ENCODE measurements around the gene OPRM1.
A peak's percentile ranks its signal among the peaks of the same experiment; 100 is the strongest.

Gene OPRM1

DNA sequence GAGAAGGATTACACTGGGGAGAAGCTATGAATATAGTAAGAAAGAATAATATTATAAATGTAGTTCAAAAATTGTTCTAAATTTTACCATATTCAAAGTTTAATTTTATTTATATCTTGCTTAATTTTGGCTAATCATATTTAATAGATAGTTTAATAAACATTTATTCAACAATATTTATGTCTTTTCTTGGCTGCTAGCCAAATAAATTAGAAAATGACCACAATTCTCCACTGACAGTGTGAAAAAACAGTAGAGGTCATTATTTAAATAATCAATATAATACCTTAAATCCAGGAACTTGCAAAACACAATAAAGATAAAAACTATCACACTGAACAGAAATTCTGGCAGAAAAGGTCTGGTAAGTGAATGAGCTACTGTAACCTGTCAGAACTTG is 171.6 kb downstream of the OPRM1 start:
- no peak for DNase-seq

DNA sequence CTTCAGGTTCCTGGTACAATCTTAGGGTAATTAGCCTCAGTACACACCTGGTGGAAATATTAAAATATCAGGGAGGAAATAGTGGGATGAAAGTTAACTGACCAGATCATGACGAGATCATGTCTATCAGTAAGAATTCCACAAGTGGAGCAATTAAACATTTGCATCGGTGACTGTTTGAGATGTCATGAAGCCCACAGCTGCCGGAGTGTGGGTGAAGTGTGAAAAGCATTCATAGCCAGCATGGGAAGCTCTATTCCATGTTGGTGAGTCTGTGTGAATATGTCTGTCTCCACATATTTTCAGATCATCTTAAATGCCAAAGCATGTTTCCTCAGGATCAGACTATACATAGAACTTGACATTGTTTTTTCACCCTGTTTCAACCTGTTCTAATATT is 174.7 kb downstream of the OPRM1 start:
- no peak for DNase-seq

DNA sequence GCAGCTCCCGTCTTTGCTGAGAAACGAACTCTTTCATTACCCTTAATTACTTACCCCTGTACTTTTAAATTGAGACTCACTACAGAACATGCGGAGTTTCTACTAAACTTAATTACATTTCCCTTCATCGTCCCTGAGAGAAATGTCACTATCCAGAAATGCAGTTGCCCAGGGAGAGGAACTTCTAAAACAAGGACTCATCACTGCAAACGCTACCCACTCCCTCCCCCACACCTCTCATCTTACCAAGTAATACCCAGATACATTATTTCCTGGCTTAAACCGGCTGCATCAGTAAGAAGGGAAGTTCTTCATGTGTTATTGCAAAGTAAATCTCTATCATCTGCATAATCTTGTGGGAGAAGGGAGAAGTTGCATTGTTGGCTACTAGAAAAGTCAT is 179.3 kb downstream of the OPRM1 start:
- DNase-seq: peak in 1 of 2 experiments; percentile 39

DNA sequence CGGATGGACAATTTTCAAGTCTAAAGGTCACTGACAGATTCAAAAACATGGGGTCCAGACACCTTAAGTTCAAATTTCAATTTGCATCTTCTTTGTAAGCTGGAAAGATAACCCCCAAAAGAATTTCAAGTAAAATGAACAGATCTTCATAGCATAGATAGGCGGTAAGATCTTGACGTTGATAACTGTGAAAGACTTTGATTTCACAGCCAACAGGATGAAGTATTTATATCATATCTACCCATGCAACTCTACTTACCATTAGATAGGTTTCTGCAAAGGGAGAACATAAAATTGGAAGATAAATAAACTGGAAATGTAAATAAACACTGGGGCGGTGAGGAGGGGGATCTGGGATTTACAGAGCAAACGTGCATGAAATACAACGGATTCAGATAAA is 179.7 kb downstream of the OPRM1 start:
- no peak for DNase-seq

DNA sequence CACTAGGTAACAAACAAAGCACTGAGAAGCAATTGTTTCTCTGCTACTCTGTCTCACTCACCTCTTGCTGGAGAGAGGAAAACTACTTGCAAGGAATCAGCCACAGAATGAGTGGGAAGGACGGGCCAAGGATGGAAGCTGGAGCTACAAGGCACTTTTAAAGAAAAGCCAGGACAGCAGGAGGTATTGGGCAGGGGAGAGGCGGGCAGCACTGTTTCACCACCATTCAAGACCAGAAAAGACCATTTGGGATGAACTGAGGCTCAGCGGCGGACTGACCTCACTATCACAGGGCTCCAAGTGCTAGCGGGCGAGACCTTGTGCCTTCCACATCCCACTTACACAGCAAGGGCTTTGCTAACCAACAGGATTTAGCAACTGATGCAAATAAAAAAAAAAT is 180.2 kb downstream of the OPRM1 start:
- no peak for DNase-seq

DNA sequence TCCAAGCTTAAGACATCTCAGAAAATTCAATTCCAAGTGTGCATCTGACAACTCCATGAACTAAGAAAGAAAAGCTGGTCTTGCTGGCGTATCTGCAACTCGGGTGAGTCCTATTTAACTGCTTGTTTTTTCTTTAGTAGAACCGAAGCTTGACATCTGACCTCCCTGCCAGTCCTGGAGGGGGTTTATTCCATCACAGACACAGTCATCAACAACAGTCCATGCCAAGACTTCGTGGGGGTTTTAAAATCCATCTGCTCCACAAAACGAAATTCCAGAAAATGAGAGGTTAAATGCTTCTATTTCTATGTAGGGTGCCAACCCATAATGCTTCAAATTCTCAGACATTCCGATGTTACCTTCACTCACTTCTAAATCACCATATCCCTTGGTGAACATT is 183.7 kb downstream of the OPRM1 start:
- no peak for DNase-seq

DNA sequence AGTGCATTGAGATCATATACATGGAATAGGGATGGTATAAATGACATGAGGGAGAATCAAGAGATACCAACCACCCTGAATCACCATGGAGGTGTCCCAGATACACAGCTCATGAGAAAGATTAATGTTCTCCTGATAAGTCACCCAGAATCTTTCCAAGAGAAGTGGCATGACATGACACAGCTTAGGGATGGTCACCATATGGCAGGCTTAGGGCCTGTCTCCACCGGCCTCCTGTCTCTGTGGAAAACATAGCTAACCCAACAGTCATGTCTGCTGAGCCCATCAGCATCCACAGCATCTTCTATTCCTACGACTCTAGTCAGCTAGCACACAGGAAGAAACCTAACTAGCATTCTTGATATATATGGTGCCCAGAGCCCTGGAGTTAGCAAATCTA is 184.3 kb downstream of the OPRM1 start:
- DNase-seq: no peak

DNA sequence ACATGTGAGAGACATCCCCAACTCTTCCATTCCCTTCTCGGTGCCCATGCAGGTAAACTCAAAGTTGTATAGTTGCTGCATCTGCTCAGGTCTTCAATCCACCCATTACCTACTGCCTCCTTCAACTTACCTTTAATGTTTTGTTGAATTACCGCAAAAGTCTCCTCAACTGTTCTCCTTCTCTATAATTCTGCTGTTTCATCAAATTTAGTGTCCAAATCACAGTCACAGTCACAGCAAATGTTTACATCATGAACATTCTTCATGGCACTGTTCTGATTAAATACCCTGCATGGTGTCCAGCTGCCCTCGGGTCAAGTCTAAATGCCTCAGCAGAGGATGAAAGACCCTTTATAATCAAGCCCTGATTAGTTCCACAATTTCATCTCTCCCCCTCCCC is 187.4 kb downstream of the OPRM1 start:
- no peak for DNase-seq

DNA sequence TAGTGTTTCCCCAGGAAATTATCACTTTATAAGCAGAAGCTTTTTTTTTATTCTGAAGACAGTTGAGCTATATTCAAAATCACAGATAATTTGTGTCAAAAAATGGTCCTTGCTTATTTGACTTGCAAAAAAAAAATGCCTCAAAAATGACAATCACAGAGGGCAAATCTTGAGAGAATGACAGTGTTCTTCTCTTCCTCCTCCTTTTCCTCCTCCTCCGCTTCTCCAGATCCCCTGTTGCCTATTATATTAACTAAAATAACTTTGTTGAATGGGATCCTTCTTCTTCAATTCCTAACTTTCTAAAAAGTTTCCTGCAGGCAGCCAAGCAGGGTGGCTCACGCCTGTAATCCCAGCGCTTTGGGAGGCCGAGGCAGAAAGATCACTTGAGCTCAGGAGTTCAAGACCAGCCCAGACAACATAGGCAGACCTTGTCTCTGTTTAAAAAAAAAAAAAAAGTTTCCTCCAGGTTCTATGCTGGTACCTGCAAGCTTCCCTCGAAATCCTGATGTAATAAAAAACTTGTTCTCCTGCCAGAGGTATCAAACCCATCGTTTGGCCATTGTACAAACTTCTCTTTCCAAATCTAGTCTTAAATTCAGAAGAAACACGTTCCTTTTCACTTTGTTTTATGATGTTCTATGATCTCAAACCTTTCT is 189.0 kb downstream of the OPRM1 start:
- no peak for DNase-seq

DNA sequence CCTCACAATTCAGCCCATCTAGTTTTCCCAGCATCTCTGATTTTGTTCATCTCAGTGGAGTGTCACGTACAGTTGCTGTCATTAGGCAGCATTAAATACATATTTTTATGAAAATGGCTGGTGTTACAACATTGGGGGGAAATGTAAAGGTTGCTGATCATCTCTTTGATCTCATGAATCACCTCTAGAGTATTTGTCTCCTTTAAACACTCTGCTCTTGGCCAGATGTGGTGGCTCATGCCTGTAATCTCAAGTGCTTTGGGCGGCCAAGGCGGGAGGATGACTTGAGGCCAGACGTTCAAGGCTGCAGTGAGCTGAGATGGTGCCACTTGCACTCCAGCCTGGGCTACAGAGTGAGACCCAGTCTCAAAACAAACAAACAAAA is 189.5 kb downstream of the OPRM1 start:
- DNase-seq: no peak

DNA sequence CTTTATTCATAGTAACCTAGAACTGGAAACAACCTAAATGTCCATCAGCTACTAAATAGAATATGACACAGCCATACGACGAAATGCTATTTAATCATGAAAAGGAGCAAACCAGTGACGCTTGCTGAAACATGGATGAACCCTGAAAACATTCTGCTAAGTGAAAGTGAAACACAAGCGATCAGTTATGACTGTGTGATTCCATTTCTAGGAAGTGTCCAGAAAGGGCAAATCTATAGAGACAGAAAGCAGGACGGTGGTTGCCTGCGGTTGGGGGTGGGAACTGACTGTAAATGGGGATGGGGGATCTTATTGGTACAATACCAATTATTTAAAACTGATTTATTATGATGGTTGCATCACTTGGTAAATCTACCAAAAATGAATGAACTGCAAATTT is 190.7 kb downstream of the OPRM1 start:
- DNase-seq: peak; percentile 46 to 71

DNA sequence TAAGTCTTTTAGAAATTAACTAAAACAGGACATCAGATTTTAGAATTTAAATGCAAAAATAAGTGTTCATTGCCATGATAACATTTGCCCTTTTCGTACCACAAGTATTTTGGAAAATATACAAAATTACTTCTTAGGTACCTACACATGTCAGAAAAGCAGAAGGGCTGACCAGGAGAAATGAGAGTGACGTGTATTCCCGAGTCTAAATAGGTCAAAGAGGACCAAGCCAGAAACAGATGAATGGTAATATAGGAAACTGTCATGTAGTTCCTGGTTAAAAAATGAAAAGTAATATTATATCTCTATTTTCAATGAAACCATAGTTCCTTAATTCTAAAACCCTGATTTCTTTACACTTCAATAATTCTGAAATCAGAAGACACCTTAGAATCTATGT is 191.4 kb downstream of the OPRM1 start:
- DNase-seq: no peak

DNA sequence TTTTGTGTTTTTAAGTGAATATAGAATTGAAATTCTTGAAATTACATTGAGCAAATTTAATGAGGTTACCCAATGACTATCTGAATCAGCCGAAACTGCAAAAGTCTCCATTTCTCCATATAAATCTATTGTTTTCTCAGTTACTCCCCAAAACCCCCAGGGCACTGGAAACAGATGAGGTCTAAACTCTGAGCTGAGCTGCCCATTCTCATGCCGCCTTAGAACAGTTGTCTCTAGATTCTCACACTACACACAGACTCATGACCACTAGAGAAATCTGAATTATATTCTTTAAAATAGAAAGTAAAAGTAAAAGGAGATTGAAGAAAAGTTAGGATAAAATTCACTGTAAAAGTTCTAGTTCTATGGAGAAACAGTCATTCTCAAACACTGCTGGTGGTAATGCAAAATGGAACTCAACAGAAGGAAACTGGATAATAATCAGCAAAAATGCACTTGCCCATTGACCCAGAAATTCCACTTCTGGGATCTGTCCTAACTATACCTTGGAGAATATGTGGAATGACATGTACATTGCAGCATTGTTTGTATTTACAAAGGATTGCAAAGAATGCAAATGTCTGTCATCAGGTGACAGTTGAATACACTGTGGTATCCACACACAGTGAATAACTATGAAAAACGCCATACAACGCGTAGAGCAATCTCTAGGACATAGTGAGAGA is 192.0 kb downstream of the OPRM1 start:
- DNase-seq: no peak

DNA sequence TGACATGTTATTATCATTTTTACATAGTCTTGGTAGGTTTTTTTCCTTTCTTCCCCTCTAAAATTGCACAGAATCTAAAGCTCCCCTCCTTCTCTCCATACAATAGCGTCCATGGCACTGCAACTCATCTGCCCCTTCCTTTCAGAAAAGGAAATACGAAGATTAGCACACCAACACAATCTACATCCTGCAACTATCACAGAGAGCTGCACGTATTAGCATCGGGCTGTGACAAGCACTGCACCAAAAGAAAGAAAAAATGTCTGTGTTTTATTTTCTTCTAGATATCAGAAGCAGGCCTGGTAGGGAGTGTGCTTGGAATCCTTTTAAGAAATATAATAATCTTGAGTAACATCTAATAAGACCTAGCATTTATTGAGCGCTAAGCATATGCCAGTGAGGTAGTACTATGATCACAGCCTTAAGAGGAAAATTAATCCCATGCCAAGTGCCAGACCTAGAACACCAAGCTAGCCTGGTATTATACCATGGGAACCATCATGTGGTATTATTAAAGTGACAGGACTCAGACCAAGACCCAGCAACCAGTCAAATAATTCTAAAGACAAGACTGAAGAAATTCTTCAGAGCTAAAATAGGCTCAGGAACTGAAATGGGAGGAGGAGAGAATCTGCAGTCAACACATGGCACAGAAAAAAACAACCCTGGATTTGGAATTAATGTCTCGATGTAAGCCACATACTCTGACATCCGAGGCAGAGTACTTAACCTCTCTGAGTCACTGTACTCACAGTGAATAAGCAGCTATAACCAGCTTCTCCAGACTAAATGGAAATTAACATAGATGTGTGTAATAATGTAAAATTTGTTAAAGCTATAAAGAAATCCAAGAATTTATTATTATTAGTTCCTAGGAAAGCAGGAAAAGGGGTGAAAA is 193.2 kb downstream of the OPRM1 start:
- no peak for DNase-seq

DNA sequence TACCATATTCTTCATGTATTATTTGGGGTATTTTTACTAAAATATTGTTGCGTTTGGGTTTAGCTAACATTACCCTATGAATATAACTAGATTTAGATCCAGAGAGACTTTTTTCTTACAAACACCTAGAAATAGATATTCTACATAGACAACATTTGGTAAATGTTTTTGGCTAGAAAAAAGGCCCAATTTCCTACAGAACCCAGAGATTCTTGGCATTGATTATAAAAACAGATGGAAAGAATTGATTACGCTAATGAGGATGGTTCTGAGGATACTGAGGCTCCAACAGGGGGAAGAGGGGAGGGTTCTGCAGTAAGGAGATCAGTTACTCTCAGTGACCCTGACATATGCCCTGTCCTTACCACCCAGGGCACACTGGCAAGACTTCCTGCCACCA is 194.3 kb downstream of the OPRM1 start:
- no peak for DNase-seq

DNA sequence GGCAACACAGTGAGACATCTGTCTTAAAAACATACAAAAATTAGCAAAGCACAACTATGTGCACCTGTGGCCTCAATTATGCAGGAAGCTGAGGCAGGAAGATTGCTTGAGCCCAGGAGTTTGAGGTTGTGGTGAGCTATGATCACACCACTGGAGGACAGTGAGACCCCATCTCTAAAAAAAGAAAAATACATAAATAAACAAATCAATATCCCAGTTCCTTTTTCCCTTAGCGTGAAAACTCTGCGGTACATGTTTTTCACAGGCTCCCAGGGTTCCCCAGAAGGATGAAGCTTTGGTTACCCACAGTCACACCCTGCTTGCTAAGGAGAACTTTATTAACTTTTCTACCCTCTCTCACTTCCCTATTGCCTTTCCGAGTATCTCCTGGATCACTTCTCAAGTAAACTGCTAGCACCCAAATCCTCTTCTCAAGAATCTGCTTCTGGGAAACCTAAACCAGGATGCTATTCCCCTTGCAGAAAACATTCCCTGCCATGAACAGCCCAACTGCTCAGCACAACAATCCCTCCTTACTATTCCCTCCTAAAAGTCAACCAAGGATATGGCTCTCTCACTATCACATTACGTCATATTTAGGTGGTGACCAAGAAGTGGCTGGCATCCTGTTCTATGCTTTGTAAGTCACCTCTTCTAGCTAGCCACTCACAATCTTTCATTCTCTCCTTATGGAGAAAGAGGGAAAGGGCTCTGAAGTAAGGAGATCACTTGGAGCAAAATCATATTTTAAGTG is 195.2 kb downstream of the OPRM1 start:
- DNase-seq: no peak

DNA sequence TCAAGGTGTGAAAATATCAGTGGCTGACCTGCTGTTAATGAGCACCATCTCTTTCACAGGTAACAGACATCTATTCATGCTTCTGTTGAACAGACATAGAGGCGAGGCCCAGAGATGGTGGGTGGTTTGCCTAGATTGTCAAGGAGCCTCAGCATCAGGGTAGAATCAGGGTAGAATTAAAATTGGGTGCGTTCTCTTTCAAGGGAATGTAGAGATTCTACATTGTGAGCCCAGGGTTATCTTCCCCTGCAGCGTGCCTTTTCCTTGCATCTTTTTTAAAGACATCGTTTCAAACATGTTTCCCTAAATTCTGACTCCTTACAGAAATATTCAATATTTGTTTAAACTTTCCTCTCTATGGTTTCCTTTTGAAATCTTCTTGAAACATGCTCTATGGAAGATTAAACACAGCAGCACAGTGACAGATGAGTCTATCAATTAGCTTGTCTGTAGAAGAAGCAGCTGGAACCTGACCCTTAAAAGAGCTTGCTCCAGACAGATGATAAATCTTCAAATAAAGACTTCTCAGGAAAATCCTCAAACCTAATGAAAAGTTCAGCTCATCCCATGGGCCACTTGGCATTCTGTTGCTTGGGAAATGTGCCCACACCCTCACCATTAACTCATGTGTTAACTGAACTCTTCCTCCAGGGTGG is 197.7 kb downstream of the OPRM1 start:
- DNase-seq: no peak

DNA sequence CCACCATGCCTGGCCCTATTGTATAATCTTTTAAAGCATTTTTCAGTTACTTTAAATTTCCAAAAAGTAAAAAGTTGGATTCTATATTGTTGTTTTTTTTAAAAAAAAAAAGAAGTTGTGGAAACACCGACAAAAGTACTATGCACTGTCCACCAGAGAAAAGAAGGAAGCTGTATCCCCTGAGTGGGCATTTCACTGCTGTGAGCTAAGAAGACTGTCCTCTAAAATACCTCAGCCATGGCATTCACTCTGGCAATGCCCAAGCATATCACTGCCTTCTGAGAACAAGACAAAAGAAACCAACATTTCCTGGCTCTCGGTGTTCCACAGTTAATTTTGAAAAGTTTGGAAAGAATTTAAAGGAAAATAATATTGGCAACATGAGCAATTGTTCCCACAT is 199.8 kb downstream of the OPRM1 start:
- no peak for DNase-seq

DNA sequence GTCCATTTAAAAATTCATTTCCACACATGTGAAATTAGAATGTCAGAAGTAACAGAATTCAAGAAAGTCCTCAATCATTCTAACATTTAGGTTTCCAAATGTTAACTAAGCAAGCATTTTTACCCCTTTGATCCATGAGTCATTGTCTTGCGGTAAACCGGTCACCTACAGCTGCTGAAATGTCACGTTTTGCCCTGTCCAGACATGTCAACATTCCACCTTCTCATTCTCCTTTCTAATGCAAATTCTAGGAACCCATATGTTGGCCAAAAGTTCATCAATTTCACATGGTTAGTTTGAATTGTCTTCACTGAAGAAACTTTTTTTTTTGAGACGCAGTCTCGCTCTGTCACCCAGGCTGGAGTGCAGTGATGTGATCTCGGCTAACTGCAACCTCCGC is 200.4 kb downstream of the OPRM1 start:
- peak in 1 of 2 experiments; percentile 35 for DNase-seq

DNA sequence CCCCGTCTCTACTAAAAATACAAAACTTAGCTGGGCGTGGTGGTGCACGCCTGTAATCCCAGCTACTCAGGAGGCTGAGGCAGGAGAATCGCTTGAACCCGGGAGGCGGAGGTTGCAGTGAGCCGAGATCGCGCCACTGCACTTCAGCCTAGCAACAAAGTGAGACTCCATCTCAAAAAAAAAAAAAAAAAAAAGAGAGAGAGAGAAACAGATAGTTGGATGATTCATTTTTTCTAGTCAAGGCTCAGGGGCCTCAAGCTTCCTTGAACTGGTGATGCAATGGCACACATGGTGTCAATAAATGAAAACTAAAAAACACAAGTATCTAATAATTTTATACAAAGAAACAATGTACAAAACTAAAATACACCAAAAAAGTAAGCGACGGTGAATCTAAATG is 202.0 kb downstream of the OPRM1 start:
- DNase-seq: peak in 1 of 2 experiments; percentile 45

DNA sequence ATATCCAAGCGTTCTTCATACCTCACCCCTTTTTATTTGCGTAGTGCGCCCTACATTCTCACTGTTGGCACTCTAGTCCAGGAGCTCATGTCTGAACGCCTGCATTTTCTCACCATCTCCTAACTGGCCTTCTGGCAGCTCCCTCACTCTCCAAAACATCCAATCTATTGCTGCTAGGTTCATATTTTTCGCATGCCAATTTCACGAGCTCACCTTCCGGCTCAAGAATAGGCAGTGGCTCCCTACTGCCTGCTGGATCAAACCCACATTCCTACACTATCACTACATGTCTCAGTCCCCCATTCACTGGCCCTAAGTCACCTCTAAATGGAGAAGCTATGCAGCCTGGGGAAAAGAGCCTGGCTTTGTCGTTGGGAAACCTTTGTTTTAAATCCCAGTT is 202.5 kb downstream of the OPRM1 start:
- DNase-seq: no peak

DNA sequence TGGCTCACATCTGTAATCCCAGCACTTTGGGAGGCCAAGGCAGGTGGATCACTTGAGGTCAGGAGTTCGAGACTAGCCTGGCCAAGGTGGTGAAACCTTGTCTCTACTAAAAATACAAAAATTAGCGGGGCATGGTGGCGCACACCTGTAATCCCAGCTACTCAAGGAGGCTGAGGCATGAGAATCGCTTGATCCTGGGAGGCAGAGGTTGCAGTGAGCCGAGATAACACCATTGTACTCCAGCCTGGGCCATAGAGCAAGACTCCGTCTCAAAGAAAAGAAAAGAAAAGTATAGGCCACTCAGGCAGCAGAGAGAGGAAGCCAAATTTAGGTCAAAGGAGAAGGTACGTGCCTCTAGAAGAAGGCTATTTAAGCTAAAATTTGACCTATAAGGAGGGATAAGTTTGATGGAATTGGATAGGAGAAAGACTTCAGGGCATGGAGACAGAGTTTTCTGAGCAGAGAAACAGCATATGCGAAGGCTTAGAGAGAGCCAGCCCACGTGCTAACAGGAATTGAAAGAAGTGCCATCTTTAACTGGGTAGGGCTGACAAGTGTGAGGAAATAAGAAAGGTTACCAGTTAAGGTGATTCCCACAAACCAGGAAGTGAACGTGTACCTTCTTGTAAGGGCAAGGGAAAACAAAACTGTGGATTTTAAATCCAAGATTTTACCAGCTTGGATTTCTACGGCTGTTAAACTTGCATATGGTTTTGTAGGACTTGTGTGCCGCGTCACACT is 203.7 kb downstream of the OPRM1 start:
- no peak for DNase-seq

All from stimulated activated CD4-positive, alpha-beta T cell treated with anti-CD3 and anti-CD28 coated beads, Interleukin-4, amount 100 ng/mL, for 4 hours (primary cell).